ENCODE results near the gene PAXX. TPM values are rescaled to one million over a fixed set of nuclear protein-coding genes. Genes with fewer than 3 reads are reported as not detected.

Gene PAXX
- total RNA-seq, 1 experiment from 2014 or later: 64.0 TPM

GRCh38 chr9:136969774-136970173 lies 22.4 kb upstream of the PAXX start:
- Histone ChIP-seq H3K27ac (ENCODE audit: low read length) (no peak overlapping the region), H3K27me3 (ENCODE audit: control insufficient read depth, insufficient read depth, low read length) (no peaks in the 10 kb centered on the region), H3K4me3 (ENCODE audit: low read depth in 2 of 2, low read length in 2 of 2) (no peak overlapping the region), H3K9me3 (ENCODE audit: control insufficient read depth, insufficient read depth, low read depth, low read length) (no peaks in the 10 kb centered on the region), H3K4me1 (ENCODE audit: control insufficient read depth, insufficient read depth, low read length) (peaks cover under 1% of the 10 kb centered on the region; the same call in 1 of the 2 replicates), H3K36me3 (ENCODE audit: control insufficient read depth, insufficient read depth, low read length) (no peaks in the 10 kb centered on the region)
- TF ChIP-seq TCF7L2 (IDR thresholded peaks at IDR 0.05; ENCODE audit: low read depth, low read length): no peak
- TF ChIP-seq POLR2AphosphoS5 (IDR thresholded peaks at IDR 0.05; ENCODE audit: low read depth, low read length): no peak
- no peak for TF ChIP-seq REST (IDR thresholded peaks at IDR 0.05; ENCODE audit: insufficient read depth in 1 of 2, low read depth in 2 of 2, low read length in 1 of 2)
- no peak for TF ChIP-seq CTCF (IDR thresholded peaks at IDR 0.05)
- no peak for TF ChIP-seq SIN3A (IDR thresholded peaks at IDR 0.05; ENCODE audit: borderline replicate concordance, insufficient read depth, low read depth, low read length)
- in situ Hi-C loops (cut with HindIII; ENCODE audit: low pct_unique_long_range_greater_than_20kb, low sequenced_read_pairs): no loop called here
- no TSS peak for BruUV-seq (replicated peaks)
- DNase-seq (ENCODE audit: low read depth, low spot score) (no peak), ATAC-seq (peak; percentile 22; the same call in 1 of the 2 replicates)
- ChIA-PET POLR2A (no interaction called here), CTCF (no interaction called here)
- intact Hi-C loops (cut with micrococcal nuclease; ENCODE audit: unreplicated experiment): no loop called here

GRCh38 chr9:136970361-136970760 lies 21.9 kb upstream of the PAXX start:
- in situ Hi-C loops (cut with HindIII; ENCODE audit: low pct_unique_long_range_greater_than_20kb, low sequenced_read_pairs) (no loop called here), intact Hi-C loops (cut with micrococcal nuclease; ENCODE audit: unreplicated experiment) (no loop called here)
- no TSS peak for BruUV-seq (replicated peaks)
- Histone ChIP-seq H3K4me1 (ENCODE audit: control insufficient read depth, insufficient read depth, low read length) (no peaks in the 10 kb centered on the region), H3K36me3 (ENCODE audit: control insufficient read depth, insufficient read depth, low read length) (no peaks in the 10 kb centered on the region), H3K27ac (ENCODE audit: low read length) (no peak overlapping the region), H3K9me3 (ENCODE audit: control insufficient read depth, insufficient read depth, low read depth, low read length) (no peaks in the 10 kb centered on the region), H3K4me3 (ENCODE audit: low read depth in 2 of 2, low read length in 2 of 2) (no peak overlapping the region), H3K27me3 (ENCODE audit: control insufficient read depth, insufficient read depth, low read length) (no peaks in the 10 kb centered on the region)
- CTCF ChIA-PET: no interaction called here
- ATAC-seq (no peak), DNase-seq (ENCODE audit: low read depth, low spot score) (no peak)
- TF ChIP-seq CTCF (IDR thresholded peaks at IDR 0.05) (no peak), POLR2AphosphoS5 (IDR thresholded peaks at IDR 0.05; ENCODE audit: low read depth, low read length) (no peak), TCF7L2 (IDR thresholded peaks at IDR 0.05; ENCODE audit: low read depth, low read length) (no peak), SIN3A (IDR thresholded peaks at IDR 0.05; ENCODE audit: borderline replicate concordance, insufficient read depth, low read depth, low read length) (no peak), REST (IDR thresholded peaks at IDR 0.05; ENCODE audit: insufficient read depth in 1 of 2, low read depth in 2 of 2, low read length in 1 of 2) (no peak)
- POLR2A ChIA-PET: no interaction called here

Measured in Panc1 (cell line).